ENCODE measurements around the gene TGFBI. TPM values are rescaled to one million over a fixed set of nuclear protein-coding genes. Genes with fewer than 3 reads are reported as not detected.

TGFBI gene
- total RNA-seq (3.7 TPM), polyA plus RNA-seq (1 to 10 TPM; 1.5 to 2.5 (median 2.1) TPM)

DNA sequence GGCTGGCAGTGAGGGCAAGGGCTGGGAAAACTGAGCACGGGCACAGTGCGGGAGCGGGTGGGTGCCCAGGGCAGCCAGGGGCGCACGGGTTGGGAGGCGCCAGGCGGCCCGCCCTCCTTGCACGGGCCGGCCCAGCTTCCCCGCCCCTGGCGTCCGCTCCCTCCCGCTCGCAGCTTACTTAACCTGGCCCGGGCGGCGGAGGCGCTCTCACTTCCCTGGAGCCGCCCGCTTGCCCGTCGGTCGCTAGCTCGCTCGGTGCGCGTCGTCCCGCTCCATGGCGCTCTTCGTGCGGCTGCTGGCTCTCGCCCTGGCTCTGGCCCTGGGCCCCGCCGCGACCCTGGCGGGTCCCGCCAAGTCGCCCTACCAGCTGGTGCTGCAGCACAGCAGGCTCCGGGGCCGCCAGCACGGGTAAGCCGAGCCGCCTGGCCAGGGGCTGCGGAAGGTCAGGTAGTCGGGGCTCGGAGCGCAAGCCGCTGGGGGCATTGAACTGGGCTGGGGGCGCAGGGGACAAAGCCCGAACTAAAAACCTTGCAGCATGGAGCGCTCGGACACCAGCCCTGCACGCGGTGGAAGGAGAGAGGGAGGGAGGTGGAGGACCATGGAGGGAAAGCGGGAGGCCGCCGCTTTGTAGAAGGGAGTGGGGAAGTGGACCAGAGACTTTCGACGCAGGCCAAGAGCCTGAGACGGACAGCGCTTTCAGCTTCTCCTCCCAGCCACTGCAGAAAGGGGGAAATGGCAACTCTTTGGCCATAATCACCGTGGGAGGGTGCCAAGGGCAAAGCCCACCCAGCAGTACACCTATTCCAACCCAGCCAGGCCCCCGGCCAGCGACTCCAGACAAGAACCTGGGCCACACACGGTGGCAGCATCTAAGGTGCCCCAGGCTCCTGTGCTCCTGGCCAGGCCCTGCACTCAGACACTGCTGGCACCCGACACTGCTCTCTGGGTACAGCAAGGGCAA, at the start of gene TGFBI:
TGFBI (plus strand) TSS at position 207 of the 961 bp plus-strand sequence; CDS start at position 275, 68 bp downstream.
- H3K9me3 ChIP-seq (ENCODE audit: control insufficient read depth in 2 of 2, low read length in 2 of 2) = no peaks in the 10 kb centered on the region
- H3K9me3 Mint-ChIP-seq = no peaks in the 10 kb centered on the region
- ATAC-seq (ENCODE audit: low read depth in 2 of 2) (peak; percentile 25 to 44), DNase-seq (no peak)
- no peak within 1 kb of the TSS for H3K27ac ChIP-seq (ENCODE audit: insufficient read depth, low read length, poor library complexity, severe bottlenecking)
- no peaks in the 10 kb centered on the region for H3K36me3 ChIP-seq (ENCODE audit: control insufficient read depth, insufficient read depth, low read length)
- H3K36me3 Mint-ChIP-seq = no peaks in the 10 kb centered on the region
- peaks cover 8% of the 10 kb centered on the region for H3K4me1 ChIP-seq (ENCODE audit: control insufficient read depth, insufficient read depth, low read length, poor library complexity, severe bottlenecking)
- peaks cover 0 to 1% (median 0%) of the 10 kb centered on the region in 4 donors for H3K4me1 Mint-ChIP-seq
- peaks cover 14% of the 10 kb centered on the region for H3K27me3 ChIP-seq (ENCODE audit: control insufficient read depth, insufficient read depth, low read length)
- H3K27ac Mint-ChIP-seq = no peak within 1 kb of the TSS
- no peak within 1 kb of the TSS for H3K4me3 Mint-ChIP-seq
- H3K4me3 ChIP-seq (ENCODE audit: low read depth, low read length) = no peak within 1 kb of the TSS
- peaks cover 23% of the 10 kb centered on the region for H3K27me3 Mint-ChIP-seq

DNA sequence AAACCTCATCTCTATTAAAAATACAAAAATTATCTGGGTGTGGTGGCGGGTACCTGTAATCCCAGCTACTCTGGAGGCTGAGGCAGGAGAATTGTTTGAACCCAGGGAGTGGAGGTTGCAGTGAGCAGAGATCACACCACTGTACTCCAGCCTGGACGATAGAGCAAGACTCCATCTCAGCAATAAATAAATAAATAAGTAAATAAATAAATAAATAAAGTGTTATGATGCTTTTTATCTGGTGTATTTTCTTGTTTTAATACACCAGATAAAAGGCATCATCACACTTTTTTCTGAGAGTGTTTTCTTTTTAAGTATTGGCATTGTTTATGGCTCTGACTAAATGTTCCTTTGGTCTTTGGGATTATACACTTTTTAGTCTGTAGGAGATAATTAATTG, 49.8 kb upstream of the TGFBI start:
- no peaks in the 10 kb centered on the region for H3K4me1 ChIP-seq (ENCODE audit: control insufficient read depth, insufficient read depth, low read length, poor library complexity, severe bottlenecking)
- H3K4me3 ChIP-seq (ENCODE audit: low read depth, low read length) = no peak overlapping the region
- no peak overlapping the region for H3K4me3 Mint-ChIP-seq
- peaks cover 29% of the 10 kb centered on the region for H3K27me3 Mint-ChIP-seq
- H3K27me3 ChIP-seq (ENCODE audit: control insufficient read depth, insufficient read depth, low read length) = peaks cover 13% of the 10 kb centered on the region
- peaks cover 0 to 3% (median 0%) of the 10 kb centered on the region in 7 donors for H3K9me3 Mint-ChIP-seq
- H3K36me3 ChIP-seq (ENCODE audit: control insufficient read depth, insufficient read depth, low read length) = no peaks in the 10 kb centered on the region
- no peaks in the 10 kb centered on the region for H3K9me3 ChIP-seq (ENCODE audit: control insufficient read depth in 2 of 2, low read length in 2 of 2)
- H3K4me1 Mint-ChIP-seq = no peaks in the 10 kb centered on the region
- no peak overlapping the region for H3K27ac Mint-ChIP-seq
- DNase-seq (no peak), ATAC-seq (ENCODE audit: low read depth in 2 of 2) (no peak)
- no peak overlapping the region for H3K27ac ChIP-seq (ENCODE audit: insufficient read depth, low read length, poor library complexity, severe bottlenecking)
- H3K36me3 Mint-ChIP-seq = no peaks in the 10 kb centered on the region

DNA sequence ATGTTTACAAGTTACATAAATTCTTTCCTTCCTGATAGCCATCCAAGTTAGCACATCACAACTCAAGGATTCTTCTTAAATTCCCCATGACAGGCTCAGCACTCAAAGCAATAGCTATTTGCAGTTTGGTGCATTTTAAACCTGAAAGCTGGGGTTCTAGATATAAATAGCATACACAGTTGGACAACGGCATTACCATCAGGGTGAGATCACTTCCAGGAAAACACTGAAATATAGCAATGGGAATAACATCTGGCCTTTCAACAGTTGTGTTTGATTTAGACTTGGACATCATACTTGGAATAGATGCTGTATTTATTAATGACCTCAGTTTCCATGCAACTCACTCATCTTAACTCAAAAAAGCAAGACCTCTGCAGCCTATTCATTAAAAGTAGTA, 49.3 kb upstream of the TGFBI start:
- H3K4me1 Mint-ChIP-seq = no peaks in the 10 kb centered on the region
- Histone ChIP-seq H3K27me3 (ENCODE audit: control insufficient read depth, insufficient read depth, low read length) (peaks cover 13% of the 10 kb centered on the region), H3K9me3 (ENCODE audit: control insufficient read depth in 2 of 2, low read length in 2 of 2) (no peaks in the 10 kb centered on the region), H3K4me1 (ENCODE audit: control insufficient read depth, insufficient read depth, low read length, poor library complexity, severe bottlenecking) (no peaks in the 10 kb centered on the region), H3K4me3 (ENCODE audit: low read depth, low read length) (no peak overlapping the region), H3K36me3 (ENCODE audit: control insufficient read depth, insufficient read depth, low read length) (no peaks in the 10 kb centered on the region), H3K27ac (ENCODE audit: insufficient read depth, low read length, poor library complexity, severe bottlenecking) (no peak overlapping the region)
- peaks cover 29% of the 10 kb centered on the region for H3K27me3 Mint-ChIP-seq
- ATAC-seq (ENCODE audit: low read depth in 2 of 2) (no peak), DNase-seq (no peak)
- no peak overlapping the region for H3K4me3 Mint-ChIP-seq
- H3K36me3 Mint-ChIP-seq = no peaks in the 10 kb centered on the region
- peaks cover 0 to 3% (median 0%) of the 10 kb centered on the region in 7 donors for H3K9me3 Mint-ChIP-seq
- H3K27ac Mint-ChIP-seq = peak overlapping the region in 1 of 3 donors; percentile 18

DNA sequence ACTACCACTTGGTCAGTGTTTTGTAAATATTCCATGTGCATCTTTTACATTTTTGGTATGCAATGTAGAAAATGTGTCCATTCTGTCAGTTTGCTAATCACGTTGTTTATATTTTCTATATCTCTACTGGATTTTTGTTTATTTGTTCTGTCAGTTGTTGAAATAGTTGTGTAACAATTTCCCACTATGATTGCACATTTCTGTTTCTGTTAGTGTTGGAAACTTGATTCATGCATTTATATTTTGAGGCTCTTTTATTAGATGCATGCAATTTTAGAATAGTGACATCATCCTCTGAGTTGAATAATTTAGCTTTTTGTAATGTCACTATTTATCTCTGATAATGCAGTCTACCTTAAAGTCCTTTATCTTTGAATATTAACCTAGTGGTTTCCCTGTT, 48.2 kb upstream of the TGFBI start:
- no peaks in the 10 kb centered on the region for H3K4me1 Mint-ChIP-seq
- Histone ChIP-seq H3K9me3 (ENCODE audit: control insufficient read depth in 2 of 2, low read length in 2 of 2) (no peaks in the 10 kb centered on the region), H3K36me3 (ENCODE audit: control insufficient read depth, insufficient read depth, low read length) (no peaks in the 10 kb centered on the region), H3K4me1 (ENCODE audit: control insufficient read depth, insufficient read depth, low read length, poor library complexity, severe bottlenecking) (no peaks in the 10 kb centered on the region), H3K27me3 (ENCODE audit: control insufficient read depth, insufficient read depth, low read length) (peaks cover 13% of the 10 kb centered on the region), H3K27ac (ENCODE audit: insufficient read depth, low read length, poor library complexity, severe bottlenecking) (no peak overlapping the region), H3K4me3 (ENCODE audit: low read depth, low read length) (no peak overlapping the region)
- ATAC-seq (ENCODE audit: low read depth in 2 of 2) (no peak), DNase-seq (no peak)
- H3K27me3 Mint-ChIP-seq = peaks cover 29% of the 10 kb centered on the region
- H3K4me3 Mint-ChIP-seq = no peak overlapping the region
- no peaks in the 10 kb centered on the region for H3K36me3 Mint-ChIP-seq
- no peak overlapping the region for H3K27ac Mint-ChIP-seq
- H3K9me3 Mint-ChIP-seq = peaks cover 0 to 3% (median 0%) of the 10 kb centered on the region in 7 donors

DNA sequence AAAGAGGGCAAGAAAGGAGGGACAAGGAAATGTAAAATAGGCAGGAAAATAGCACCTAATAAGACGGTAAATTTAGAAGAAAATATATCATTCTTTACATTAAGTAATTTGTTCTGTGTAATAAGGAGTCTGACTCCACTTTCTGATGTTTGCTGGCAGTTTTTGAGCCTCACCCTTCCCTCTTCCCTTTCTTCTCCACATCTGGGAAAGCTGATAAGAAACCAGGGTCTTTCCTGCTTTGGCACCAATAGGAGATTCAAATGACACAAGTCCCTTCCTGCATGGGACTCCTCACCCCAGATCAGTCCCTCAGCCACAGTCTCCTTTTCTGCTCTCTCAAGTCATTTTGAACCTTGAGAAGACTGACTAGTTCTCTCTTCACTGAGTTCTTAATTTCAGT, 42.8 kb upstream of the TGFBI start:
- Mint-ChIP-seq H3K9me3 (no peaks in the 10 kb centered on the region), H3K36me3 (no peaks in the 10 kb centered on the region), H3K4me1 (no peaks in the 10 kb centered on the region), H3K27me3 (peaks cover 21% of the 10 kb centered on the region), H3K4me3 (no peak overlapping the region), H3K27ac (no peak overlapping the region)
- Histone ChIP-seq H3K9me3 (ENCODE audit: control insufficient read depth in 2 of 2, low read length in 2 of 2) (no peaks in the 10 kb centered on the region), H3K27me3 (ENCODE audit: control insufficient read depth, insufficient read depth, low read length) (peaks cover 1% of the 10 kb centered on the region), H3K4me3 (ENCODE audit: low read depth, low read length) (no peak overlapping the region), H3K27ac (ENCODE audit: insufficient read depth, low read length, poor library complexity, severe bottlenecking) (no peak overlapping the region), H3K4me1 (ENCODE audit: control insufficient read depth, insufficient read depth, low read length, poor library complexity, severe bottlenecking) (no peaks in the 10 kb centered on the region), H3K36me3 (ENCODE audit: control insufficient read depth, insufficient read depth, low read length) (no peaks in the 10 kb centered on the region)
- ATAC-seq (ENCODE audit: low read depth in 2 of 2) (no peak), DNase-seq (no peak)

DNA sequence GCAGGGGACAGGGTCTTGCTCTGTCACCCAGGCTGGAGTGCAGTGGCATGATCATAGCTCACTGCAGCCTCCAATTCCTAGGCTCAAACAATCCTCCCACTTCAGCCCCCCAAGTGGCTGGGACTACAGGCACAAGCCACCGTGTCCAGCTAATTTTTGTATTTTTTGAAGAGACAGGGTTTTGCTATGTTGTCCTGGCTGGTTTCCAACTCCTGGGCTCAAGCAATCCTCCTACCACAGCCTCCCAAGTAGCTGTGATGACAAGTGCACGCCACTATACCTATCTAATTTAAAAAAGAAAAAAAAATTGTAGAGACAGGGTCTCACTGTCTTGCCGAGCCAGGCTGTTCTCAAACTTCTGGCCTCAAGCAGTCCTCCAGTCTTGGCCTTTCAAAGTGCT, 42.4 kb upstream of the TGFBI start:
- Histone ChIP-seq H3K4me1 (ENCODE audit: control insufficient read depth, insufficient read depth, low read length, poor library complexity, severe bottlenecking) (no peaks in the 10 kb centered on the region), H3K9me3 (ENCODE audit: control insufficient read depth in 2 of 2, low read length in 2 of 2) (no peaks in the 10 kb centered on the region), H3K36me3 (ENCODE audit: control insufficient read depth, insufficient read depth, low read length) (no peaks in the 10 kb centered on the region), H3K27ac (ENCODE audit: insufficient read depth, low read length, poor library complexity, severe bottlenecking) (no peak overlapping the region), H3K27me3 (ENCODE audit: control insufficient read depth, insufficient read depth, low read length) (peaks cover under 1% of the 10 kb centered on the region), H3K4me3 (ENCODE audit: low read depth, low read length) (no peak overlapping the region)
- Mint-ChIP-seq H3K9me3 (peaks cover 0 to 2% (median 0%) of the 10 kb centered on the region in 7 donors), H3K4me3 (no peak overlapping the region), H3K36me3 (no peaks in the 10 kb centered on the region), H3K27me3 (peaks cover 21% of the 10 kb centered on the region), H3K4me1 (no peaks in the 10 kb centered on the region), H3K27ac (no peak overlapping the region)
- ATAC-seq (ENCODE audit: low read depth in 2 of 2) (no peak), DNase-seq (no peak)

DNA sequence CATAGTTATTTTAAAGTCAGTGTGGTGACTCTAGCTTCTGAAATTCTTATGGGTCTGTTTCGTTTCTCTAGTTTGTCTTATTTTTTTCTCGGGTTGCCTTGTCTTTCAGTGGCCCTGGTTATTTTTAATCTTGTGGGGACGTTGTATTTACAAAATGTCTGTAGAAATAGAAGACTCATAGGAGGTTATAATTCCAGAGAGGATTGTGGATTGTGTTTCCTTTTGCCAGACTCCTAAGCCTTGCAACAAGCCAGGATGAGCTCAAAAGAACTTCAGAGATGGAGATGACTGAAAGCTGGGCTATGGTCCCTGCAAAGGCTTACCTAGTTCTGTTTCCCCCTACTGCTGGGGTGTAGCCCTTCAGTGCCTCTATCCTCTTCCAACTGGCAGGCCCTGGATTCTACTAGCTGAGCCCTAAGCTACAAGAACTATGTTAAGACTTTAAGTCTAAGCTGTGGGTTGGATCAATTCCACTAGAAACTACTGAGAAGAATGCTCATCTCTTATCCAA, 41.8 kb upstream of the TGFBI start:
- Histone ChIP-seq H3K27me3 (ENCODE audit: control insufficient read depth, insufficient read depth, low read length) (no peaks in the 10 kb centered on the region), H3K27ac (ENCODE audit: insufficient read depth, low read length, poor library complexity, severe bottlenecking) (no peak overlapping the region), H3K4me3 (ENCODE audit: low read depth, low read length) (no peak overlapping the region), H3K4me1 (ENCODE audit: control insufficient read depth, insufficient read depth, low read length, poor library complexity, severe bottlenecking) (no peaks in the 10 kb centered on the region), H3K36me3 (ENCODE audit: control insufficient read depth, insufficient read depth, low read length) (no peaks in the 10 kb centered on the region), H3K9me3 (ENCODE audit: control insufficient read depth in 2 of 2, low read length in 2 of 2) (no peaks in the 10 kb centered on the region)
- Mint-ChIP-seq H3K27me3 (peaks cover 21% of the 10 kb centered on the region), H3K4me1 (no peaks in the 10 kb centered on the region), H3K9me3 (peaks cover 0 to 3% (median 0%) of the 10 kb centered on the region in 7 donors), H3K36me3 (no peaks in the 10 kb centered on the region), H3K27ac (no peak overlapping the region), H3K4me3 (no peak overlapping the region)
- no peak for ATAC-seq (ENCODE audit: low read depth in 2 of 2)
- DNase-seq = no peak

All from CD4-positive, CD25-positive, alpha-beta regulatory T cell (primary cell).